Erythroblast (primary cell): ENCODE data around the gene PTAFR.

Experiments
- GATA1 ChIP-seq: IDR thresholded peaks from 2 replicates; pipeline ENCODE4 v1.6.1; 2011; ENCODE audit warnings: low read depth, mild to moderate bottlenecking, control low read depth, low read length, moderate library complexity
- POLR2A ChIP-seq: IDR thresholded peaks from 2 replicates; pipeline ENCODE4 v1.6.1; 2011; ENCODE audit warnings: mild to moderate bottlenecking, low read length

DNA sequence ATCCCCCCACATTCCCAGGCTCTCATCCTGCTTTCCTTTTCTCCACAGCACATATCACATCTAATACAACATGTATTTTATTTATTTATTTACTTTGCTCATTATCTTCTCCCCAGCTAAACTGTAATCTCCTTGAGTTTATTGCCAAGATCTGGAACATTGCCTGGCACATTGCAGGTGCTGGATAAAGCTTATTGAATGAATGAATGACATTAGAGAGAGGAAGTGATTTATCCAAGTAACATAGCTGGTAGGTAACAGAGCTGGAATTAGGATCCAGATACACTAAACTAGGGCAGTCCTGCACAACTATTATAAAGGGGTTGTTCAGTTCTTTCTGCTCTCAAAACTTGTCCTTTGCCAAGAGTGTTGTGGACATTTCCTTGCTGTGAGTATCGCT lies 8.6 kb upstream of the PTAFR start:
- TF ChIP-seq POLR2A (no peak), GATA1 (no peak)
